Endothelial cell of umbilical vein (primary cell): ENCODE measurements around the gene ADGRE3. TPM values are rescaled to one million over a fixed set of nuclear protein-coding genes. Genes with fewer than 3 reads are reported as not detected.

ENCODE experiments used
- BruUV-seq: library from RNA; stranded (reverse); fragments of 400-500 nt; replicated peaks from 2 replicates; lab custom pipeline; 2021; lab: Mats Ljungman, UMichigan
- CTCF ChIA-PET: fragments of 300-600, 350-600 bp; sonication (Branson Sonifier 250); formaldehyde crosslinking; loops from one replicate; lab custom pipeline; 2021; ENCODE audit warnings: antibody characterized with exemption, inconsistent platforms; lab: Charles Lee
- POLR2A ChIA-PET: fragments of 300-600, 350-600 bp; sonication (Branson Sonifier 250); formaldehyde crosslinking; loops from one replicate; lab custom pipeline; 2021; ENCODE audit warnings: antibody characterized with exemption, inconsistent platforms; lab: Charles Lee
- DNase-seq: peaks from one replicate; pipeline ENCODE4 v3.0.0-alpha.2; 2011; ENCODE audit warnings: low read depth, low spot score
- FAIRE-seq: peaks from 2 replicates; lab custom pipeline; 2011; peaks lifted over from hg19 to GRCh38; lab: Jason Lieb, UNC
- H2AFZ ChIP-seq: 2 replicates; pipeline ENCODE4 v1.6.0; 2012; ENCODE audit warnings: low read depth, low read length, control low read depth, inconsistent platforms
- H3K27ac ChIP-seq: 2 replicates; pipeline ENCODE4 v1.5.1; 2011; ENCODE audit warnings: low read depth, mild to moderate bottlenecking, control low read depth, low read length, moderate library complexity; ENCODE audit not compliant: insufficient read depth
- H3K27me3 ChIP-seq, 2 experiments: 2 replicates each; pipeline versions ENCODE4 v1.6.0 to v1.6.1; 2011; ENCODE audit warnings: low read length in 2 of 2, mixed read lengths in 1 of 2; ENCODE audit not compliant: control insufficient read depth in 2 of 2, insufficient read depth in 2 of 2
- H3K36me3 ChIP-seq, 2 experiments: 2 replicates in 1 of 2; 3 replicates in 1 of 2; pipeline ENCODE4 v1.5.1; 2011; ENCODE audit warnings: low read length in 2 of 2, mild to moderate bottlenecking in 1 of 2, moderate library complexity in 1 of 2; ENCODE audit not compliant: control insufficient read depth in 2 of 2, insufficient read depth in 2 of 2; ENCODE audit errors: extremely low read depth in 1 of 2
- H3K4me1 ChIP-seq: 3 replicates; pipeline ENCODE4 v1.5.1; 2011; ENCODE audit warnings: mild to moderate bottlenecking, low read length; ENCODE audit not compliant: control insufficient read depth, insufficient read depth; ENCODE audit errors: extremely low read depth
- H3K4me2 ChIP-seq: 2 replicates; pipeline ENCODE4 v1.6.1; 2011; ENCODE audit warnings: low read length, control low read depth, mixed read lengths; ENCODE audit not compliant: insufficient read depth
- H3K4me3 ChIP-seq, 3 experiments: fragments of 200-600 bp in 1 of 3; sonication (generic), shearing (Covaris generic) in 1 of 3; replicated peaks in 1 of 3; 2 replicates each; pipeline ENCODE4 v1.5.1; 2011 to 2016; ENCODE audit warnings: control low read depth in 3 of 3, low read length in 3 of 3, mild to moderate bottlenecking in 2 of 3, inconsistent platforms in 1 of 3, low read depth in 1 of 3, moderate library complexity in 1 of 3; ENCODE audit not compliant: insufficient read depth in 1 of 3
- H3K79me2 ChIP-seq: 2 replicates; pipeline ENCODE4 v1.6.0; 2012; ENCODE audit warnings: low read length, inconsistent platforms; ENCODE audit not compliant: control insufficient read depth, insufficient read depth
- H3K9ac ChIP-seq: replicated peaks from 2 replicates; pipeline ENCODE3; 2011; ENCODE audit warnings: low read length, control low read depth; ENCODE audit not compliant: insufficient read depth; ENCODE audit errors: extremely low read depth
- H3K9me1 ChIP-seq: replicated peaks from 3 replicates; pipeline ENCODE4 v1.6.0; 2011; ENCODE audit warnings: mild to moderate bottlenecking, low read length; ENCODE audit not compliant: control insufficient read depth, insufficient read depth; ENCODE audit errors: extremely low read depth
- H3K9me3 ChIP-seq: replicated peaks from 2 replicates; pipeline ENCODE4 v1.5.1; 2012; ENCODE audit warnings: low read length, inconsistent platforms; ENCODE audit not compliant: control insufficient read depth, insufficient read depth
- H4K20me1 ChIP-seq: replicated peaks from 2 replicates; pipeline ENCODE3; 2011; ENCODE audit warnings: mild to moderate bottlenecking, low read length; ENCODE audit not compliant: control insufficient read depth, insufficient read depth; ENCODE audit errors: extremely low read depth
- CTCF ChIP-seq, 2 donors: IDR thresholded peaks; 1 replicate in 1 of 2; 2 replicates in 1 of 2; pipeline ENCODE4 v1.5.1; 2011; ENCODE audit warnings: low read length in 2 of 2, mild to moderate bottlenecking in 2 of 2, moderate library complexity in 2 of 2, control low read depth in 1 of 2, inconsistent platforms in 1 of 2, low read depth in 1 of 2; ENCODE audit not compliant: insufficient read depth in 1 of 2; ENCODE audit errors: extremely low read depth in 1 of 2
- EZH2 ChIP-seq: IDR thresholded peaks from 2 replicates; pipeline ENCODE4 v1.6.1; 2012; ENCODE audit warnings: borderline replicate concordance, low read depth, mild to moderate bottlenecking, moderate library complexity, low read length, inconsistent platforms; ENCODE audit not compliant: severe bottlenecking
- JUN ChIP-seq: IDR thresholded peaks from 2 replicates; pipeline ENCODE4 v1.6.1; 2011; ENCODE audit warnings: borderline replicate concordance, low read depth; ENCODE audit not compliant: insufficient read length, insufficient read depth
- POLR2A ChIP-seq: IDR thresholded peaks from 2 replicates; pipeline ENCODE4 v1.6.1; 2012; ENCODE audit warnings: low read depth, mild to moderate bottlenecking, control low read depth, low read length
- dilution Hi-C: fragments of 300-500 bp; cut with MboI; formaldehyde crosslinking; loops from one replicate; pipeline ENCODE4 v1.15.0; 2019; ENCODE audit warnings: low sequenced_read_pairs; ENCODE audit not compliant: extremely low pct_ligation_motif_present
- intact Hi-C: fragments of 100-400 bp; cut with micrococcal nuclease; formaldehyde crosslinking; loops from one replicate; pipeline ENCODE4 v1.10.0; 2022
- polyA plus RNA-seq, 4 experiments: library from polyadenylated mRNA; depleted of rRNA in 3 of 4; stranded (reverse) in 3 of 4; unstranded in 1 of 4; fragments of >200 nt; gene quantifications; 2 replicates each; pipeline versions ENCODE4 v1.2.1 to v1.2.3, GENCODE V29; 2011 to 2012; ENCODE audit warnings: missing spikeins in 1 of 4
- total RNA-seq: library from RNA; stranded (reverse); gene quantifications from 2 replicates; pipeline ENCODE4 v1.2.3, GENCODE V29; 2021
- TF ChIP-seq, protein P1 (sequence below): IDR thresholded peaks from 2 replicates; pipeline ENCODE4 v1.6.1; 2011; ENCODE audit not compliant: insufficient read depth, insufficient read length

The ADGRE3 gene
- total and polyA plus RNA-seq, 2 donors (not counting 3 experiments of a cell fraction or from before 2014, with no cell fraction given) = not detected

DNA sequence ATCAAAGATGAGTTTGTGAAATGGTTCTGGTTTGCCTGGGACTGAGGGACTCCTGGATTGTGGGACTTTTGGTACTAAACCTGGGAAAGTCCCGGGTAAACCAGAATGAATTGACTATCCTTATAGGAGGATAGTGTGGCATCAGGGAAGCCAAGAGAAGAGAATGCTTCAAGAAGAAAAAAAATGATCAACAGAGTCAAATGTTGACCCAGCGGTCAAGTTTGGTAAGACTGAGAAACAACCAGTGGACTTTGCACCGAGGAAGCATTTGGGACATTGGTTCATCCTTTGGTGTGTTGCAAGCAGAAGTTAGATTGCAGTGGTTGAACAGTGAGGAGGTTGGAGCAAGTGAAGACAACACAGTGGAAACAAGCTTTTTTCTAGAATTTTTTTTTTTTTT, 58.2 kb downstream of the ADGRE3 start:
- no peaks in the 10 kb centered on the region for H3K36me3 ChIP-seq
- no peaks in the 10 kb centered on the region for H3K27me3 ChIP-seq

More for the DNA sequence above, 58.2 kb downstream of the ADGRE3 start:
- DNase-seq (no peak), FAIRE-seq (no peak)
- Histone ChIP-seq H3K79me2 (no peaks in the 10 kb centered on the region), H3K27ac (no peak overlapping the region), H3K4me3 (no peak overlapping the region), H3K9me1 (no peaks in the 10 kb centered on the region), H3K9me3 (no peaks in the 10 kb centered on the region), H3K4me1 (no peaks in the 10 kb centered on the region), H3K4me2 (no peak overlapping the region), H3K9ac (no peak overlapping the region), H4K20me1 (no peaks in the 10 kb centered on the region), H2AFZ (no peak overlapping the region)
- dilution Hi-C loops (no loop called here), intact Hi-C loops (no loop called here)
- CTCF ChIA-PET = no interaction called here
- no TSS peak for BruUV-seq
- TF ChIP-seq JUN = no peak
- no peak for TF ChIP-seq POLR2A
- TF ChIP-seq CTCF (IDR thresholded peaks at IDR 0.05; ENCODE audit: extremely low read depth in 1 of 2, insufficient read depth in 1 of 2, low read depth in 1 of 2, low read length in 2 of 2) = no peak
- TF ChIP-seq, protein P1, sequence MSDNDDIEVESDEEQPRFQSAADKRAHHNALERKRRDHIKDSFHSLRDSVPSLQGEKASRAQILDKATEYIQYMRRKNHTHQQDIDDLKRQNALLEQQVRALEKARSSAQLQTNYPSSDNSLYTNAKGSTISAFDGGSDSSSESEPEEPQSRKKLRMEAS = no peak
- TF ChIP-seq EZH2 = no peak
- POLR2A ChIA-PET = no interaction called here
